Peyer's patch (tissue), 4 donors: ENCODE measurements around the gene AQP10. TPM values are rescaled to one million over a fixed set of nuclear protein-coding genes. Genes with fewer than 3 reads are reported as not detected.

Experiments used
- DNase-seq, 3 donors: peaks; one replicate each; pipeline ENCODE4 v3.0.0-alpha.2; 2017 to 2019
- H3K27ac ChIP-seq, 4 donors: fragments of 200-600 bp; sonication (generic); one replicate each; pipeline ENCODE4 v1.5.1; 2016 to 2019
- H3K27me3 ChIP-seq, 2 donors: fragments of 200-600 bp; sonication (generic); one replicate each; pipeline ENCODE4 v1.5.1; 2019
- H3K36me3 ChIP-seq, 3 donors: fragments of 200-600 bp; sonication (generic); one replicate each; pipeline ENCODE4 v1.5.1; 2016 to 2019
- H3K4me1 ChIP-seq, 4 donors: fragments of 200-600 bp; sonication (generic); one replicate each; pipeline ENCODE4 v1.5.1; 2016 to 2019
- H3K4me3 ChIP-seq, 4 donors: fragments of 200-600 bp; sonication (generic); 1 replicate in 3 of 4; 2 replicates in 1 of 4; pipeline ENCODE4 v1.5.1; 2016 to 2019; ENCODE audit warnings: mild to moderate bottlenecking in 1 of 4
- H3K9me3 ChIP-seq, 4 donors: fragments of 200-600 bp; sonication (generic); one replicate each; pipeline ENCODE4 v1.5.1; 2016 to 2019; ENCODE audit warnings: mild to moderate bottlenecking in 1 of 4
- CTCF ChIP-seq, 6 experiments: fragments of 450-650 bp in 4 of 6; fragments of 200-600 bp in 2 of 6; sonication (generic) in 1 of 6; IDR thresholded peaks; one replicate each; pipeline ENCODE4 v1.5.1; 2017 to 2019; ENCODE audit warnings: antibody characterized with exemption in 6 of 6, mild to moderate bottlenecking in 3 of 6, moderate library complexity in 1 of 6
- POLR2A ChIP-seq, 2 donors: fragments of 450-650 bp; IDR thresholded peaks; one replicate each; pipeline ENCODE4 v1.5.1; 2017; ENCODE audit warnings: antibody characterized with exemption in 2 of 2, mild to moderate bottlenecking in 2 of 2, moderate library complexity in 2 of 2
- total RNA-seq, 4 donors: library from RNA; depleted of rRNA; stranded (reverse); fragments of >200 nt; gene quantifications; one replicate each; pipeline ENCODE4 v1.1.0, GENCODE V29; 2016

The AQP10 gene
- total RNA-seq, 4 donors from 2014 or later = 0.85 TPM; not detected in 3

- no peaks in the 10 kb centered on the region for H3K36me3 ChIP-seq
- no peaks in the 10 kb centered on the region for H3K27me3 ChIP-seq
- no peak overlapping the region for H3K27ac ChIP-seq
- no peak for DNase-seq
- no peaks in the 10 kb centered on the region for H3K4me1 ChIP-seq
- H3K9me3 ChIP-seq = no peaks in the 10 kb centered on the region
- H3K4me3 ChIP-seq = no peak overlapping the region
- TF ChIP-seq POLR2A (IDR thresholded peaks at IDR 0.05) (no peak), CTCF (IDR thresholded peaks at IDR 0.05) (no peak)
These were observed 32.2 kb upstream of the AQP10 start for GRCh38 chr1:154288661-154289060.

DNA sequence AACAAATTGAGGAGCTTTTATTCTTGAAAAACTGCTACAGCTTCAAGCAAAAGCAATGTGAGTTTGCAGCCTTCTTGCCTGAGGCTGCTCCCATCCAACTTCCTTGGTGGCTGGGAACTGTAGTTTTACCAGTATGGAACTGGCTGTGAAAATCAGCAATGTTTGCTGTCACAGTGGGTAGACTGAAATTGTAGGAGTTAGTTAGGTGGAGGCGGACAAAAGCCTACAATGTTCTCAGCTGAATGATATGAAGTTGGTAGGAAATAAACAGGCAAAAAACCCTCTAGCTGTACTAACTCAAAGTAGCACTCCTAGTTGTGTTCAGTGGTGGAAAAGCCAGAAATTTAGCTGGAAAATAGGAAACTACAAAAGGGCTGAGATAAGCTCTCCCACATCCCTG is 30.0 kb upstream of the AQP10 start:
- H3K4me1 ChIP-seq = no peaks in the 10 kb centered on the region
- H3K36me3 ChIP-seq = no peaks in the 10 kb centered on the region
- H3K27me3 ChIP-seq = no peaks in the 10 kb centered on the region
- TF ChIP-seq CTCF (IDR thresholded peaks at IDR 0.05) = no peak
- no peak for TF ChIP-seq POLR2A (IDR thresholded peaks at IDR 0.05)
- DNase-seq = no peak
- H3K27ac ChIP-seq = no peak overlapping the region
- peaks cover 0 to 14% (median 7%) of the 10 kb centered on the region in 4 donors for H3K9me3 ChIP-seq
- H3K4me3 ChIP-seq = no peak overlapping the region

DNA sequence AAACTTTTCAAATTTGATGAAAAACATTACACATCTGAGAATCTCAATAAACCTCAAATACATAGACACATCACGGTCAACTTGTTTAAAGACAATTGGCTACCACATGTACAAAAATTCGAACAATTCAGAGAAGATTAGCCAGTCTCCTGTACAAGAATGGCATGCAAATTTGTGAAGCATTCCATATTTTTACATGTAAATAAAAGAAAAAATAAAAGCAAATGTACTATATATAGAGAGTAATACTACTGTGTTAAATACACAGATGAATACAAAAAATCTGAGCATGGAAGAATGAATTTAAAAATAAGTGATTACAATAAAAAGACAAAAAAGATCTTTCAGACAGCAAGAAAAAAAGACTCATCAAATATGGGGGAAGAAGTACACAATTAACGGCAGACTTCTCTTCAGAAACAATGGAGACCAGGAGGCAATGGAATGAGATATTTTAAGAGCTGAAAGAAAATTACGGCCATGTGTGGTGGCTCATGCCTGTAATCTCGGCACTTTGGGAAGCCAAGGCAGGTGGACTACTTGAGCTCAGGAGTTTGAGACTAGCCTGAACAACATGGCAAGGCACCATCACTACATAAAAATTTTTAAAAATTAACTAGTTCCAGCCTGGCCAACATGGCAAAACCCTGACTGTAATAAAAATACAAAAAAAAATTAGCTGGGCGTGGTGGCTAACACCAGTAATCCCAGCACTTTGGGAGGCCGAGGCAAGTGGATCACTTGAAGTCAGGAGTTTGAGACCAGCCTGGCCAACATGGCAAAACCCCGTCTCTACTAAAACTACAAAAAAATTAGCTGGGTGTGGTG is 25.3 kb upstream of the AQP10 start:
- DNase-seq = no peak
- Histone ChIP-seq H3K4me1 (no peaks in the 10 kb centered on the region), H3K4me3 (no peak overlapping the region), H3K27me3 (no peaks in the 10 kb centered on the region), H3K36me3 (no peaks in the 10 kb centered on the region), H3K9me3 (peaks cover 0 to 21% (median 10%) of the 10 kb centered on the region in 4 donors), H3K27ac (no peak overlapping the region)
- no peak for TF ChIP-seq POLR2A (IDR thresholded peaks at IDR 0.05)
- TF ChIP-seq CTCF (IDR thresholded peaks at IDR 0.05) = no peak

DNA sequence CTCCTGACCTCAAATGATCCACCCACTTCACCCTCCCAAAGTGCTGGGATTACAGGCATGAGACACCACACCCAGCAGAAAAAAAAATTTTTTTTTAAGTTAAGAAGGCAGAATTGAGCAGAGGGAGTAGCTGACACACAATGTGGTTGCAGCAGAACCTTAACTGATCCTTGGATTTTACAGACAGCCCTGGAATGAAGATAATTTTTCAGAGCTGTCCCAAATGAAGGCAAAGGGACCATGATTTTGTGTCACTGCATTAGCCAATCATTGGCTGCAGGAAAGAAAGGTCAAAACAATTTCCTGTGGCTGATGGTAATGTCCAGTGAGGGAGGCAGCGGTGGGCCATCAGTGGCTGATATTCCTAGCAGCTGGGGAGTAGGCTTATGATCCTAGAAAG is 19.3 kb upstream of the AQP10 start:
- DNase-seq = no peak
- Histone ChIP-seq H3K4me3 (no peak overlapping the region), H3K9me3 (peaks cover 0 to under 1% (median 0%) of the 10 kb centered on the region in 4 donors), H3K4me1 (no peaks in the 10 kb centered on the region), H3K27ac (no peak overlapping the region), H3K36me3 (no peaks in the 10 kb centered on the region), H3K27me3 (no peaks in the 10 kb centered on the region)
- no peak for TF ChIP-seq POLR2A (IDR thresholded peaks at IDR 0.05)
- no peak for TF ChIP-seq CTCF (IDR thresholded peaks at IDR 0.05)

DNA sequence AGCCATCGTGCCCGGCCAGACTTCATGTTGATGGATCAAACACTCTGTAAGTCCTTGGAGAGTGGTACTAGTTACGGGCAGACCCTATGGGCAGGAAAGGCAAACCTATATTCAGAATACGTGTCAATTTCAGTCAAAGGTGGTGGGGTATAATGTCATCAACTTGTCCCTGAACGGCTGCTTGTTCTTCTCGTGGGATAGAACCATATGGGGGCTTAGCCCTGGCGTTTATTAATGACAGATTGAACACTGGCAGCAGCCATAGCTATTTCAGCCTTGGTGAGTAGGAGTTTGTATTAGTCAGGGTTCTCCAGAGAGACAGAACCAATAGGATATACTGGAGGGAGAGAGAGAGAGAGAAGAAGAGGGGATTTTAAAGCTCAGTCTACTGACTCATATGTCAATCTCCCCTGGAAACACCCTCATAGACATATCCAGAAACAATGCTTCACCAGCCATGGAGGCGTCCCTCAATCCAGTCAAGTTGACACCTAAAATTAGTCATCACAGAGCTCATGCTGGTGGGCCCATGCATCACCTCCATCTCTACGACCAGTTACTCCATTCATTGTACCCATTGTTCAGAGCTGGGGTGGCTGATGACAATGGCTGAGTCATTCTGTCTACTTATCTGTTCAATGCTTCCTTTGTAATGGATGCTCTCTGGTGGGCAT is 16.1 kb upstream of the AQP10 start:
- Histone ChIP-seq H3K27ac (no peak overlapping the region), H3K4me1 (no peaks in the 10 kb centered on the region), H3K4me3 (no peak overlapping the region), H3K36me3 (no peaks in the 10 kb centered on the region), H3K27me3 (no peaks in the 10 kb centered on the region), H3K9me3 (no peaks in the 10 kb centered on the region)
- DNase-seq = no peak
- TF ChIP-seq CTCF (IDR thresholded peaks at IDR 0.05) = no peak
- no peak for TF ChIP-seq POLR2A (IDR thresholded peaks at IDR 0.05)
